ENCODE measurements around the gene SEMA6A.

DNA sequence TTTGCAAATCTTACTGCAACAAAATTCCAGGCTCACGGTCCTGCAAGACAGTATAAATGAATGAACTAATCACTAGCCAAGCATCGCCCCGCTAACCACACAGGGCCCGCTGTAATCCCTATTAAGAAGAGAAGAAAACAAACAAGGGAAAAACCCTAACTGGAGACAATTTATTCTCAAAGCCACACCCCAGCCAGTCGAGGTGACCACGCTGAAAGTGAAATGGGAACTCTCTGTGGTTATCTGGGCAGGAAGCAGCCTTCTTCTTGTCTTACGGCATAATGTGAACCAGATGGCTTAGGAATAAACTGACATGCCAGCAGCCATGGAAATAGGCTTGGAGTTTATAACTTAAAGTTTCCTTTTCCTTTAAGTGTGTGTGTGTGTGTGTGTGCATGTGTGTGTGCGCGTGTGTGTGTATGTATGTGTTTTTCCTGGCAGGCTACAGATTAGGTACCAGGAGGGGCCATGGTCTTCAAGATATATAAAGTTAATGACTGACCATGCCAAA, 120.2 kb downstream of the SEMA6A start:
- TF ChIP-seq, protein P1, sequence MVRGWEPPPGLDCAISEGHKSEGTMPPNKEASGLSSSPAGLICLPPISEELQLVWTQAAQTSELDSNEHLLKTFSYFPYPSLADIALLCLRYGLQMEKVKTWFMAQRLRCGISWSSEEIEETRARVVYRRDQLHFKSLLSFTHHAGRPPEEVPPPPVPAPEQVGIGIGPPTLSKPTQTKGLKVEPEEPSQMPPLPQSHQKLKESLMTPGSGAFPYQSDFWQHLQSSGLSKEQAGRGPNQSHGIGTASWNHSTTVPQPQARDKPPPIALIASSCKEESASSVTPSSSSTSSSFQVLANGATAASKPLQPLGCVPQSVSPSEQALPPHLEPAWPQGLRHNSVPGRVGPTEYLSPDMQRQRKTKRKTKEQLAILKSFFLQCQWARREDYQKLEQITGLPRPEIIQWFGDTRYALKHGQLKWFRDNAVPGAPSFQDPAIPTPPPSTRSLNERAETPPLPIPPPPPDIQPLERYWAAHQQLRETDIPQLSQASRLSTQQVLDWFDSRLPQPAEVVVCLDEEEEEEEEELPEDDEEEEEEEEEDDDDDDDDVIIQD (CRISPR knock-in tag; IDR thresholded peaks at IDR 0.05) = no peak
- no peak for TF ChIP-seq ZNF354B (CRISPR knock-in tag; IDR thresholded peaks at IDR 0.05)
- TF ChIP-seq, protein P2, sequence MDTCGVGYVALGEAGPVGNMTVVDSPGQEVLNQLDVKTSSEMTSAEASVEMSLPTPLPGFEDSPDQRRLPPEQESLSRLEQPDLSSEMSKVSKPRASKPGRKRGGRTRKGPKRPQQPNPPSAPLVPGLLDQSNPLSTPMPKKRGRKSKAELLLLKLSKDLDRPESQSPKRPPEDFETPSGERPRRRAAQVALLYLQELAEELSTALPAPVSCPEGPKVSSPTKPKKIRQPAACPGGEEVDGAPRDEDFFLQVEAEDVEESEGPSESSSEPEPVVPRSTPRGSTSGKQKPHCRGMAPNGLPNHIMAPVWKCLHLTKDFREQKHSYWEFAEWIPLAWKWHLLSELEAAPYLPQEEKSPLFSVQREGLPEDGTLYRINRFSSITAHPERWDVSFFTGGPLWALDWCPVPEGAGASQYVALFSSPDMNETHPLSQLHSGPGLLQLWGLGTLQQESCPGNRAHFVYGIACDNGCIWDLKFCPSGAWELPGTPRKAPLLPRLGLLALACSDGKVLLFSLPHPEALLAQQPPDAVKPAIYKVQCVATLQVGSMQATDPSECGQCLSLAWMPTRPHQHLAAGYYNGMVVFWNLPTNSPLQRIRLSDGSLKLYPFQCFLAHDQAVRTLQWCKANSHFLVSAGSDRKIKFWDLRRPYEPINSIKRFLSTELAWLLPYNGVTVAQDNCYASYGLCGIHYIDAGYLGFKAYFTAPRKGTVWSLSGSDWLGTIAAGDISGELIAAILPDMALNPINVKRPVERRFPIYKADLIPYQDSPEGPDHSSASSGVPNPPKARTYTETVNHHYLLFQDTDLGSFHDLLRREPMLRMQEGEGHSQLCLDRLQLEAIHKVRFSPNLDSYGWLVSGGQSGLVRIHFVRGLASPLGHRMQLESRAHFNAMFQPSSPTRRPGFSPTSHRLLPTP (IDR thresholded peaks at IDR 0.05; ENCODE audit: borderline replicate concordance, extremely low read depth, insufficient read length) = no peak
- no peak for TF ChIP-seq CEBPB (tag; IDR thresholded peaks at IDR 0.05)
- no peak for TF ChIP-seq ZNF589 (CRISPR knock-in tag; IDR thresholded peaks at IDR 0.05; ENCODE audit: low read depth)
- TF ChIP-seq MEF2A (IDR thresholded peaks at IDR 0.05; ENCODE audit: control insufficient read depth, low read depth, low read length) = no peak
- TF ChIP-seq GABPA (tag; conservative IDR thresholded peaks at IDR 0.05; ENCODE audit: low read depth) = no peak
- TF ChIP-seq EZH2 (IDR thresholded peaks at IDR 0.05; ENCODE audit: borderline replicate concordance, low read depth, low read length) = no peak
- TF ChIP-seq, protein P3, sequence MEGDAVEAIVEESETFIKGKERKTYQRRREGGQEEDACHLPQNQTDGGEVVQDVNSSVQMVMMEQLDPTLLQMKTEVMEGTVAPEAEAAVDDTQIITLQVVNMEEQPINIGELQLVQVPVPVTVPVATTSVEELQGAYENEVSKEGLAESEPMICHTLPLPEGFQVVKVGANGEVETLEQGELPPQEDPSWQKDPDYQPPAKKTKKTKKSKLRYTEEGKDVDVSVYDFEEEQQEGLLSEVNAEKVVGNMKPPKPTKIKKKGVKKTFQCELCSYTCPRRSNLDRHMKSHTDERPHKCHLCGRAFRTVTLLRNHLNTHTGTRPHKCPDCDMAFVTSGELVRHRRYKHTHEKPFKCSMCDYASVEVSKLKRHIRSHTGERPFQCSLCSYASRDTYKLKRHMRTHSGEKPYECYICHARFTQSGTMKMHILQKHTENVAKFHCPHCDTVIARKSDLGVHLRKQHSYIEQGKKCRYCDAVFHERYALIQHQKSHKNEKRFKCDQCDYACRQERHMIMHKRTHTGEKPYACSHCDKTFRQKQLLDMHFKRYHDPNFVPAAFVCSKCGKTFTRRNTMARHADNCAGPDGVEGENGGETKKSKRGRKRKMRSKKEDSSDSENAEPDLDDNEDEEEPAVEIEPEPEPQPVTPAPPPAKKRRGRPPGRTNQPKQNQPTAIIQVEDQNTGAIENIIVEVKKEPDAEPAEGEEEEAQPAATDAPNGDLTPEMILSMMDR (IDR thresholded peaks at IDR 0.05 in 2 of 3, conservative IDR thresholded peaks at IDR 0.05 in 1 of 3; ENCODE audit: insufficient read depth in 2 of 3, low read depth in 1 of 3, low read length in 3 of 3) = no peak
- no peak for TF ChIP-seq TEAD2 (tag; IDR thresholded peaks at IDR 0.05)

Measured in K562 (cell line).